ENCODE measurements around the gene NKX1-1.
"Not testable (repeated sequence)": the region's sequence is repeated elsewhere in the genome, so short reads cannot be mapped to it uniquely, and the experiment has no call there.

The NKX1-1 gene

GRCh38 chr4:1383728-1384591 is 22.3 kb downstream of the NKX1-1 start:
- no peak for DNase-seq

- no peak for DNase-seq
These were observed 23.2 kb downstream of the NKX1-1 start for GRCh38 chr4:1382776-1383727.

GRCh38 chr4:1381944-1382541 is 24.2 kb downstream of the NKX1-1 start:
- no peak for DNase-seq

GRCh38 chr4:1381181-1381621 is 25.0 kb downstream of the NKX1-1 start:
- no peak for DNase-seq

GRCh38 chr4:1380368-1381151 is 25.7 kb downstream of the NKX1-1 start:
- DNase-seq, result no peak

- no peak for DNase-seq
These were observed 26.4 kb downstream of the NKX1-1 start for GRCh38 chr4:1379801-1380331.

- DNase-seq, result no peak
These were observed 26.9 kb downstream of the NKX1-1 start for GRCh38 chr4:1379351-1379781.

GRCh38 chr4:1378559-1379231 is 27.5 kb downstream of the NKX1-1 start:
- no peak for DNase-seq

- DNase-seq, result no peak
These were observed 28.5 kb downstream of the NKX1-1 start for GRCh38 chr4:1377606-1378261.

GRCh38 chr4:1376841-1377605 is 29.2 kb downstream of the NKX1-1 start:
- no peak for DNase-seq

- DNase-seq, result no peak
These were observed 29.8 kb downstream of the NKX1-1 start for GRCh38 chr4:1376391-1376840.

GRCh38 chr4:1375761-1376322 is 30.4 kb downstream of the NKX1-1 start:
- DNase-seq, result no peak

- no peak for DNase-seq
These were observed 31.1 kb downstream of the NKX1-1 start for GRCh38 chr4:1375051-1375721.

- no peak for DNase-seq
These were observed 31.6 kb downstream of the NKX1-1 start for GRCh38 chr4:1374706-1375045.

GRCh38 chr4:1373892-1374705 is 32.1 kb downstream of the NKX1-1 start:
- no peak for DNase-seq

GRCh38 chr4:1372576-1372975 is 33.7 kb downstream of the NKX1-1 start:
- DNase-seq, result not testable (repeated sequence)

GRCh38 chr4:1371176-1372165 is 34.8 kb downstream of the NKX1-1 start:
- DNase-seq, result no peak
